Measurements from ENCODE around the gene SPDYE9.
"Not testable (repeated sequence)": the region's sequence is repeated elsewhere in the genome, so short reads cannot be mapped to it uniquely, and the experiment has no call there.

Gene SPDYE9, protein sequence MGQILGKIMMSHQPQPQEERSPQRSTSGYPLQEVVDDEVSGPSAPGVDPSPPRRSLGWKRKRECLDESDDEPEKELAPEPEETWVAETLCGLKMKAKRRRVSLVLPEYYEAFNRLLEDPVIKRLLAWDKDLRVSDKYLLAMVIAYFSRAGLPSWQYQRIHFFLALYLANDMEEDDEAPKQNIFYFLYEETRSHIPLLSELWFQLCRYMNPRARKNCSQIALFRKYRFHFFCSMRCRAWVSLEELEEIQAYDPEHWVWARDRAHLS

DNA sequence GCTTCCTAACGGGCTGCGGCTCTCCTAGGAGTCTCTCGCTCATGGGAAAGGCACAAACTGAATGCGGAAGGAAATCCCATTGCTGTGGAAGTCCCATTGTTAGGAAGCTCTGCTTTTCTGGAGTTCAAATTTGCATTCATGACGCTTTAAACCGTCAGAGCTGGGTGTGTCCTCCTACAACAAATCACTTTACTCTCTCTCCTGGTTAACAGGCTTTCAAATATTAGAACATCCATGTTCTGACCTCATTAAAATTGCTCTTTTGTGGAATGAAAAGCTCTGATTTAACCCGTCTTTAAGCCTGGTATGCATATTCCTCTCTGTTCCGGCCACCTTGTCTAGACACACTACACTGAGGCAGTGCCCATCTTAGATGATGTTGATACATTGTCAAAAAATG, at the start of gene SPDYE9:
Gene SPDYE9 (minus strand): TSS at position 101 of the 400 bp plus-strand sequence. CDS start 1,800 bp downstream, outside the sequence.
- in situ Hi-C loops (cut with HindIII; ENCODE audit: low sequenced_read_pairs); H3K4me3 ChIP-seq (ENCODE audit: low read depth, low read length): not testable (repeated sequence)

DNA sequence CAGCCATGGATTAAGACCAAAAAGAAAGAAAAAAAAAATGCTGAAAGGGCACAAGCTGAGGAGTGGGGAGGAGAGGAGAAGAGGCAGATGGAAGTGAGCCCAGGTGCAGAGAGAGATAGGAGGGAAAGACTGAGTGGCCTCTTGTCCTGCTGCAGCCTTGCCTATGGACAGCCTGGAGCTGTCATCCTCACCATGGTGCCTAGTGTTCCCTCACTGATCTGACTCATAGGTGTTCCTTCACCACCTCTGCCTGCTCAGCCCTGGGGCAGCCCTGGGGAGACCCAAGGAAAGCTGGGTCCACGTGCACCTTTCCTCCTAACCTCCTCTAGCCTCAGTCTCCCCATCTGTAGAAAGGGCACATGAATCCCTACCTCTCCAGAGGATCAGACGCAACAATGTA, 49.0 kb upstream of the SPDYE9 start:
- DNase-seq (ENCODE audit: low read depth, low spot score); H3K4me3 ChIP-seq (ENCODE audit: low read depth, low read length); in situ Hi-C loops (cut with HindIII; ENCODE audit: low sequenced_read_pairs): not testable (repeated sequence)

More for the DNA sequence above, at the start of gene SPDYE9:
- DNase-seq (ENCODE audit: low read depth, low spot score) = not testable (repeated sequence)

DNA sequence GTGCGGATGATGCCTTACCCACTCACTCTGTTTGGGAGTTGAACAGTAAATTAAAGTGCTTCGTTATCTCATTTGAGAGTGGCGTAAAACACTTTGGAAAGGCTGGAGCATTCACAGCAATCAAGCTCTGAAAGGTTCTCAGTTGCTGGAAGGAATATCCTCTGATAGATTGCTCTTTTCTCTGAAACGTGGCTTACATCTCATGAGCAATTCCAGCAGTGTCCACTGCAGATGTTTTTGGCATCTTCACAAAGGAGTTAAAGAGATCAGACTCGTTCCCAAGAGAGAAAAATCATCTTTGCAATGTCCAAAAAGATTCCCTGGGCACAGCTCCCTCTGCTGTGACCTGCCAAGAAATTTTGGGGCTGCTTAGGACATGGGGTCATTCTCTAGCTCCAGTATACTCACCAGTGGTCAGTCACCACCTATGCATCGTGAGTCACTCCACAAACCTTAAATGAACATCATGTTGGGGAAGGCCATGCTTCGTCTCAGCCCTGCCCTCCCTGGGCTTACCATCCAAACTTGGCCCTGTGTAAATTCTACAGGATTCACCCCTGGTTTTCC, 46.9 kb upstream of the SPDYE9 start:
- H3K4me3 ChIP-seq (ENCODE audit: low read depth, low read length); in situ Hi-C loops (cut with HindIII; ENCODE audit: low sequenced_read_pairs); DNase-seq (ENCODE audit: low read depth, low spot score): not testable (repeated sequence)

DNA sequence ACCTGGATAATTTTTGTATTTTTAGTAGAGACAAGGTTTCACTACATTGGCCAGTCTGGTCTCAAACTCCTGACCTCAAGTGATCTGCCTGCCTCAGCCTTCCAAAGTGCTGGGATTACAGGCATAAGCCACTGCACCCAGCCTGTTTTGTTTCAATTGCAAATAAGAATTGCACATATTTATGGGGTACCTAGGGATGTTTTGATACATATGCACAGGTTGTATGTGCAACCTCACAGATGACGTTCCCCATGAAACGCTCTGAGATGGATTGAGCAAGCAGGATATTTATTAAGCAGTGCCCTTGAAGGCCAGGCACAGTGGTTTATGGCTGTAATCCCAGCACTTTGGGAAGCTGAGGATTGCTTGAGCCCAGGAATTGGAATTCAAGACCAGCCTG, 44.8 kb upstream of the SPDYE9 start:
- DNase-seq (ENCODE audit: low read depth, low spot score); H3K4me3 ChIP-seq (ENCODE audit: low read depth, low read length); in situ Hi-C loops (cut with HindIII; ENCODE audit: low sequenced_read_pairs): not testable (repeated sequence)

DNA sequence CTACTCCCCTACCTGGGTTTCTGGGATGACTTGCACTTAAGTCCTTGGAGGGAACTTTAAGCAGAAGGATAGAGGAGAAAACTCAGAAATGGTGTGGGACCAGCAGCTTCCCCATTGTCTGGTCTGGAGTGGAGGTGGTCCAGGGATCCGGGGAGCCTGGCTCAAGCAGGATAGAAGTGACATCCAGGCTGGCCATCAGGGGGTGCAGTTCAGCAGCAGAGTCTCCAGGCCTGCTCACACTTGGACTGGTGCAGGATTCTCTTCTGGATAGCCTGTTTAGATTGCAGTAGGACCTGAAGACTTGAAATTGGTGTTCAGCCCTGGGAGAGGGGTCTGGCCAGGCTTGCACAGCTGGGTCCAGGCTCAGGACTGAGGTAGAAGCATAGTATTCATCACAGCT, 38.3 kb upstream of the SPDYE9 start:
- H3K4me3 ChIP-seq (ENCODE audit: low read depth, low read length); in situ Hi-C loops (cut with HindIII; ENCODE audit: low sequenced_read_pairs); DNase-seq (ENCODE audit: low read depth, low spot score): not testable (repeated sequence)

DNA sequence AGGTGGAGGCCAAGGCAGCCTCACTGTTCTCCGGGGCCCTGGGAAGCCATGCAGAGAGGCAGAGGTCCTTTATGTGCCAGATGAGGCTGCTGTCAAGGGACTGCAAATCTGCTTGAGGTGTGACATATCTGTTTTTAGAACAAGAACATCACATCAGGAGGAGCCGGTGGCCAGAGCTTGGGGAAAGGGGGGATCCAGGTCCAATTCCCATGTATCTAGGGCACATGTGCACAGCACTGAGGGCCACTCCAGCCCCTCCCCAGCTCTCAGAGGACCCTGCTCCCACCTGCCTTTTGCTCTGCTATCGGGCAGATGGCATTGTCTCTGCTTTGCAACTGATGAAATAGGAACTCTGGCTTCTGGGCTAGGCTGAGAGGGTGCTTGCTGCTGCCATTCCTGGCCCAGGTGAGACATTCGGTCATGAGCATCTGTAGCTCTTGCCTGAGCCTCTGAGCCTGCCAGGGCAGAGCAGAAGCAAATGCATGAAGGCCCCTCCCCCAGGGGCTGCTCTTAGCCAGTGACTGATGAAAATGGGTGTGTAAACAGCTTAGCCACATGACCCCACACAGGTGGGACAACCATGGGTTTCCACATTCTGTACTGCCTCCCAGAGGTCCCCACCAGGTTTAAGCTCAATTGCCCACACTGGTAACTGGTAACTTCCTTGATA, 37.1 kb upstream of the SPDYE9 start:
- DNase-seq (ENCODE audit: low read depth, low spot score); H3K4me3 ChIP-seq (ENCODE audit: low read depth, low read length); in situ Hi-C loops (cut with HindIII; ENCODE audit: low sequenced_read_pairs): not testable (repeated sequence)

DNA sequence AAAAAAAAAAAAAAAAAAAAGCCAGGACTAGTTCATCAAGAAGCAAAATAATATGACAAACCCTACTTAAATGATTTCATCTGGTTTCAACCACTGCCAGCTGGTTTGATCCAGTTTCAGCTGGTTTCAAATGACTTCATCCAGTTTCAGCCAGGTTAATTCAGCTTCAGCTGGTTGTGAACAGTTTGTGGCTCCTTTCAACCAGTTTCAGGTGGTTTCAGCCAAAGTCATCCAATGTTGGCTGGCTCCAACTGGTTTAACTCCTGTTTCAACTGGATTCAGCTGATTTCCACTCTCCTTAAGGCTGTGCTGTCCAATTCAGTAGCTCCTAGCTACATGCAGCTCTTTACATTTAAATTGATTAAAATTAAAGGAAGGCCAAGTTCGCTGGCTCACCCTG, 32.3 kb upstream of the SPDYE9 start:
- H3K4me3 ChIP-seq (ENCODE audit: low read depth, low read length); DNase-seq (ENCODE audit: low read depth, low spot score); in situ Hi-C loops (cut with HindIII; ENCODE audit: low sequenced_read_pairs): not testable (repeated sequence)

DNA sequence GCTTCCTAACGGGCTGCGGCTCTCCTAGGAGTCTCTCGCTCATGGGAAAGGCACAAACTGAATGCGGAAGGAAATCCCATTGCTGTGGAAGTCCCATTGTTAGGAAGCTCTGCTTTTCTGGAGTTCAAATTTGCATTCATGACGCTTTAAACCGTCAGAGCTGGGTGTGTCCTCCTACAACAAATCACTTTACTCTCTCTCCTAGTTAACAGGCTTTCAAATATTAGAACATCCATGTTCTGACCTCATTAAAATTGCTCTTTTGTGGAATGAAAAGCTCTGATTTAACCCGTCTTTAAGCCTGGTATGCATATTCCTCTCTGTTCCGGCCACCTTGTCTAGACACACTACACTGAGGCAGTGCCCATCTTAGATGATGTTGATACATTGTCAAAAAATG, 28.0 kb downstream of the SPDYE9 start, which contains the start of gene SPDYE11:
Gene SPDYE11 (minus strand): TSS at position 101 of the 400 bp plus-strand sequence. CDS start 1,800 bp downstream, outside the sequence.
- H3K4me3 ChIP-seq (ENCODE audit: low read depth, low read length); DNase-seq (ENCODE audit: low read depth, low spot score); in situ Hi-C loops (cut with HindIII; ENCODE audit: low sequenced_read_pairs): not testable (repeated sequence)

DNA sequence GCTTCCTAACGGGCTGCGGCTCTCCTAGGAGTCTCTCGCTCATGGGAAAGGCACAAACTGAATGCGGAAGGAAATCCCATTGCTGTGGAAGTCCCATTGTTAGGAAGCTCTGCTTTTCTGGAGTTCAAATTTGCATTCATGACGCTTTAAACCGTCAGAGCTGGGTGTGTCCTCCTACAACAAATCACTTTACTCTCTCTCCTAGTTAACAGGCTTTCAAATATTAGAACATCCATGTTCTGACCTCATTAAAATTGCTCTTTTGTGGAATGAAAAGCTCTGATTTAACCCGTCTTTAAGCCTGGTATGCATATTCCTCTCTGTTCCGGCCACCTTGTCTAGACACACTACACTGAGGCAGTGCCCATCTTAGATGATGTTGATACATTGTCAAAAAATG, 56.2 kb downstream of the SPDYE9 start, which contains the start of gene SPDYE8:
Gene SPDYE8 (minus strand): TSS at position 101 of the 400 bp plus-strand sequence. CDS start 1,800 bp downstream, outside the sequence.
- DNase-seq (ENCODE audit: low read depth, low spot score); H3K4me3 ChIP-seq (ENCODE audit: low read depth, low read length); in situ Hi-C loops (cut with HindIII; ENCODE audit: low sequenced_read_pairs): not testable (repeated sequence)

All from astrocyte of the spinal cord (primary cell).